Kidney (tissue), 14 donors: ENCODE data around the gene BABAM2. TPM values are rescaled to one million over a fixed set of nuclear protein-coding genes. Genes with fewer than 3 reads are reported as not detected.

ENCODE experiments used
- DNase-seq, 5 donors: peaks; one replicate each; pipeline ENCODE4 v3.0.0-alpha.2; 2013 to 2020
- FAIRE-seq: peaks from 2 replicates; lab custom pipeline; 2012; peaks lifted over from hg19 to GRCh38; lab: Jason Lieb, UNC
- H3K27ac ChIP-seq, 2 donors: one replicate each; pipeline ENCODE4 v1.7.0; 2013; ENCODE audit warnings: low read depth in 2 of 2, low read length in 2 of 2, inconsistent platforms in 1 of 2
- H3K27me3 ChIP-seq: one replicate; pipeline ENCODE4 v1.7.1; 2013; ENCODE audit warnings: low read length, inconsistent platforms; ENCODE audit not compliant: control insufficient read depth, insufficient read depth
- H3K36me3 ChIP-seq, 3 donors: one replicate each; pipeline versions ENCODE4 v1.7.0 to v1.7.1; 2013; ENCODE audit warnings: low read length in 3 of 3, control low read depth in 1 of 3, inconsistent platforms in 1 of 3; ENCODE audit not compliant: insufficient read depth in 3 of 3, control insufficient read depth in 2 of 3
- H3K4me1 ChIP-seq, 3 donors: one replicate each; pipeline versions ENCODE4 v1.7.0 to v1.7.1; 2013; ENCODE audit warnings: low read length in 3 of 3, inconsistent platforms in 1 of 3, low read depth in 1 of 3; ENCODE audit not compliant: control insufficient read depth in 2 of 3, insufficient read depth in 2 of 3
- H3K4me3 ChIP-seq, 3 donors: one replicate each; pipeline versions ENCODE4 v1.7.0 to v1.8.1; 2013; ENCODE audit warnings: low read length in 3 of 3, control low read depth in 1 of 3, inconsistent platforms in 1 of 3
- H3K9ac ChIP-seq, 3 donors: one replicate each; pipeline versions ENCODE4 v1.7.0 to v1.7.1; 2013; ENCODE audit warnings: low read length in 3 of 3, control low read depth in 1 of 3, inconsistent platforms in 1 of 3
- H3K9me3 ChIP-seq, 3 donors: one replicate each; pipeline versions ENCODE4 v1.7.0 to v1.7.1; 2013; ENCODE audit warnings: low read length in 3 of 3, control low read depth in 1 of 3, inconsistent platforms in 1 of 3; ENCODE audit not compliant: control insufficient read depth in 2 of 3, insufficient read depth in 1 of 3
- intact Hi-C: fragments of 100-400 bp; cut with DNase I; formaldehyde crosslinking; loops from one replicate; pipeline ENCODE4 v1.11.1; 2022
- microRNA-seq: library from miRNA; unstranded; fragments of <30 nt; microRNA quantifications from one replicate; pipeline ENCODE4 v1.2.0, GENCODE V29; 2020
- polyA plus RNA-seq: library from polyadenylated mRNA; stranded (reverse); fragments of 350-450 nt; fragmentation: Illumina TruSeq; extraction: RNeasy Lipid Tissue Mini Kit (QIAGEN cat#74804); gene quantifications from one replicate; pipeline ENCODE4 v1.2.3, GENCODE V29; 2014; ENCODE audit warnings: low read depth, low replicate concordance; ENCODE audit not compliant: insufficient read depth
- total RNA-seq: library from RNA; stranded (reverse); fragmentation: NEBNext Ultra II Directional; extraction: Animal tissue kit (Norgen Biotek cat#: 25700); gene quantifications from one replicate; pipeline ENCODE4 v1.2.1, GENCODE V29; 2021
- TF ChIP-seq, protein P1 (sequence below): IDR thresholded peaks from 3 replicates; pipeline ENCODE4 v1.5.1; 2012; ENCODE audit warnings: mild to moderate bottlenecking, moderate library complexity, borderline replicate concordance; ENCODE audit not compliant: insufficient read depth; ENCODE audit errors: extremely low read depth
- donor health status: control.
- donor health status: control.
- donor health status: control.
- donor health status: control.
- donor health status: control.
- donor health status: DM: yes; HTN: yes; CAD: no.
- donor health status: Normal renal cell carcinoma (clear cell type).

The BABAM2 gene
- total and polyA plus RNA-seq, 2 donors from 2014 or later: 68.4 to 74.1 TPM

DNA sequence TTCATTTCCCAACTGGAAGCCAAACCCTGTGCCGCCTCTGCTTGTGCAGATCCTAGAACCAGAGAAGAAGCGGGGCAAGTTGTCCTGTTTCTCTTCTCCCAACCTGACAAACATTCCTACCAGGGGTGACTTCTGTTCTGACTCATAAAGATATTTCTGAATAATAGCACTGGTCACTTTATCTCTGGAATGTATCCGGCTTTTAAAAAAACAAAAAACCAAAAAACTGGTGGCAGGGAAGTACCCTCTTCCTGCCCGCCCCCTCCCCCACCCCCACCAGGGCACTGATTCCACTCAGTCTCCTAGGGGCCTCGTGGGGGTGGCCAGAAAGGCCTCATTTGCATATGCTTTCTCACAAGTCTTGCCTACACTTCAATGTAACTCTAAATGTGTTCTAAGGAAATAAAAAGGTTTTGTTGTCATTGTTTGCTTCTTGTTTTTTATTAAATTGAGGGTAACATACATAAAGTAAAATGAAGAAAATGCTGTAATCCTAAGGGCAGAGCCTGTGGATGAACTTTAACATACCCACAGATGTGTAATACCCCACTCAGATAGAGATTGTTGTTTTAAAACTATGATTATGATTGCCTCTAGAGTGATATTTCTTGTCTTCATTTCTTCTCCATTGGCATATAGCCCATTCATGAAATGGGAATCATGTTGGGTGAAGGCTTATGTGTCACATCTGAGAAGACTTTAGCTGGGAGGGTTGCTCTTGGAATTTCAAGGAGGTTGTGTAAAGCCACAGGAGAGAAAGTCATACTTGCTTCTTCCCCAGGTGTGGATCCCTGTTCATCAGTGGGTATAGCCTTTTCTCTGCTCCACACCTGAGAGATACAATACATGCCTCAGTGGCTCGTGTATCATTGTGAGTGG, 496.8 kb downstream of the BABAM2 start:
- no peaks in the 10 kb centered on the region for H3K9me3 ChIP-seq
- H3K27me3 ChIP-seq: no peaks in the 10 kb centered on the region
- FAIRE-seq (no peak), DNase-seq (no peak)
- no peak overlapping the region for H3K4me3 ChIP-seq
- TF ChIP-seq, protein P1, sequence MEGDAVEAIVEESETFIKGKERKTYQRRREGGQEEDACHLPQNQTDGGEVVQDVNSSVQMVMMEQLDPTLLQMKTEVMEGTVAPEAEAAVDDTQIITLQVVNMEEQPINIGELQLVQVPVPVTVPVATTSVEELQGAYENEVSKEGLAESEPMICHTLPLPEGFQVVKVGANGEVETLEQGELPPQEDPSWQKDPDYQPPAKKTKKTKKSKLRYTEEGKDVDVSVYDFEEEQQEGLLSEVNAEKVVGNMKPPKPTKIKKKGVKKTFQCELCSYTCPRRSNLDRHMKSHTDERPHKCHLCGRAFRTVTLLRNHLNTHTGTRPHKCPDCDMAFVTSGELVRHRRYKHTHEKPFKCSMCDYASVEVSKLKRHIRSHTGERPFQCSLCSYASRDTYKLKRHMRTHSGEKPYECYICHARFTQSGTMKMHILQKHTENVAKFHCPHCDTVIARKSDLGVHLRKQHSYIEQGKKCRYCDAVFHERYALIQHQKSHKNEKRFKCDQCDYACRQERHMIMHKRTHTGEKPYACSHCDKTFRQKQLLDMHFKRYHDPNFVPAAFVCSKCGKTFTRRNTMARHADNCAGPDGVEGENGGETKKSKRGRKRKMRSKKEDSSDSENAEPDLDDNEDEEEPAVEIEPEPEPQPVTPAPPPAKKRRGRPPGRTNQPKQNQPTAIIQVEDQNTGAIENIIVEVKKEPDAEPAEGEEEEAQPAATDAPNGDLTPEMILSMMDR: no peak
- no peak overlapping the region for H3K27ac ChIP-seq
- no peak overlapping the region for H3K9ac ChIP-seq
- no peaks in the 10 kb centered on the region for H3K36me3 ChIP-seq
- intact Hi-C loops: no loop called here
- peaks cover 0 to 5% (median 3%) of the 10 kb centered on the region in 3 donors for H3K4me1 ChIP-seq

Small RNAs within 50 kb of the gene (microRNA-seq; reads per million reads assigned to microRNA genes)
- not detected for gene MIR4263

Other genes with a start within 250 kb of the BABAM2 start
- gene SUPT7L, start 227.1 kb upstream of the BABAM2 start, total RNA-seq: 29.6 TPM
- 28.1 TPM for gene SUPT7L, start 227.1 kb upstream of the BABAM2 start, polyA plus RNA-seq
- gene SLC4A1AP, start 226.8 kb upstream of the BABAM2 start, total RNA-seq: 20.9 TPM
- gene SLC4A1AP, start 226.8 kb upstream of the BABAM2 start, polyA plus RNA-seq: 19.1 TPM
- 107 TPM for gene MRPL33, start 119.0 kb upstream of the BABAM2 start, total RNA-seq
- 312 TPM for gene MRPL33, start 119.0 kb upstream of the BABAM2 start, polyA plus RNA-seq
- gene RBKS, start 342 bp upstream of the BABAM2 start, total RNA-seq: 10.3 TPM
- 28.7 TPM for gene RBKS, start 342 bp upstream of the BABAM2 start, polyA plus RNA-seq